IMR-90 (cell line): ENCODE results near the gene NANOG.
"Not testable (repeated sequence)": the region's sequence is repeated elsewhere in the genome, so short reads cannot be mapped to it uniquely, and the experiment has no call there.

ENCODE experiments used
- FOS ChIP-seq: fragments of 150-350 bp; IDR thresholded peaks from 2 replicates; pipeline ENCODE4 v1.6.1; 2016; ENCODE audit warnings: low read depth, low read length
- MAFK ChIP-seq: IDR thresholded peaks from 2 replicates; pipeline ENCODE4 v1.6.1; 2012; ENCODE audit warnings: low read depth, low read length, improper control_type of control experiment
- MXI1 ChIP-seq: IDR thresholded peaks from 2 replicates; pipeline ENCODE4 v1.6.1; 2012; ENCODE audit warnings: low read depth, mild to moderate bottlenecking, low read length, moderate library complexity, borderline replicate concordance
- POLR2A ChIP-seq: IDR thresholded peaks from 2 replicates; pipeline ENCODE4 v1.6.1; 2012; ENCODE audit warnings: mild to moderate bottlenecking, low read depth, low read length
- RAD21 ChIP-seq: IDR thresholded peaks from 2 replicates; pipeline ENCODE4 v1.6.1; 2012; ENCODE audit warnings: low read length, improper control_type of control experiment
- SMC3 ChIP-seq: fragments of 150-350 bp; IDR thresholded peaks from 2 replicates; pipeline ENCODE4 v1.6.1; 2016; ENCODE audit warnings: low read depth, mild to moderate bottlenecking, antibody characterized with exemption, low read length, moderate library complexity
- USF2 ChIP-seq: fragments of 150-350 bp; IDR thresholded peaks from 2 replicates; pipeline ENCODE4 v1.6.1; 2017; ENCODE audit warnings: mild to moderate bottlenecking, antibody characterized with exemption, low read length, low read depth
- TF ChIP-seq, protein P1 (sequence below): conservative IDR thresholded peaks from 2 replicates; pipeline ENCODE4 v1.5.1; 2012; ENCODE audit warnings: mild to moderate bottlenecking, low read depth, low read length, improper control_type of control experiment

- not testable (repeated sequence) for TF ChIP-seq USF2, MXI1, POLR2A, SMC3, RAD21, MAFK, FOS
- TF ChIP-seq, protein P1, sequence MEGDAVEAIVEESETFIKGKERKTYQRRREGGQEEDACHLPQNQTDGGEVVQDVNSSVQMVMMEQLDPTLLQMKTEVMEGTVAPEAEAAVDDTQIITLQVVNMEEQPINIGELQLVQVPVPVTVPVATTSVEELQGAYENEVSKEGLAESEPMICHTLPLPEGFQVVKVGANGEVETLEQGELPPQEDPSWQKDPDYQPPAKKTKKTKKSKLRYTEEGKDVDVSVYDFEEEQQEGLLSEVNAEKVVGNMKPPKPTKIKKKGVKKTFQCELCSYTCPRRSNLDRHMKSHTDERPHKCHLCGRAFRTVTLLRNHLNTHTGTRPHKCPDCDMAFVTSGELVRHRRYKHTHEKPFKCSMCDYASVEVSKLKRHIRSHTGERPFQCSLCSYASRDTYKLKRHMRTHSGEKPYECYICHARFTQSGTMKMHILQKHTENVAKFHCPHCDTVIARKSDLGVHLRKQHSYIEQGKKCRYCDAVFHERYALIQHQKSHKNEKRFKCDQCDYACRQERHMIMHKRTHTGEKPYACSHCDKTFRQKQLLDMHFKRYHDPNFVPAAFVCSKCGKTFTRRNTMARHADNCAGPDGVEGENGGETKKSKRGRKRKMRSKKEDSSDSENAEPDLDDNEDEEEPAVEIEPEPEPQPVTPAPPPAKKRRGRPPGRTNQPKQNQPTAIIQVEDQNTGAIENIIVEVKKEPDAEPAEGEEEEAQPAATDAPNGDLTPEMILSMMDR = not testable (repeated sequence)
These were observed 5.8 kb upstream of the NANOG start for GRCh38 chr12:7783433-7783832.
